ENCODE results near the gene CDH4. TPM values are rescaled to one million over a fixed set of nuclear protein-coding genes. Genes with fewer than 3 reads are reported as not detected.

CDH4 gene
- total and polyA plus RNA-seq, 2 of the 4 experiments (the other 2 are of a cell fraction): 1.6 to 3.5 TPM

Small RNA genes lying within 50 kb of the gene (microRNA-seq; reads per million reads assigned to microRNA genes)
- gene MIR1257 (ENCODE audit: unreplicated experiment): not detected

Measured in IMR-90 (cell line).